ENCODE data around the gene RASD1. TPM values are rescaled to one million over a fixed set of nuclear protein-coding genes. Genes with fewer than 3 reads are reported as not detected.

The RASD1 gene
- total and polyA plus RNA-seq, 2 of the 4 experiments (the other 2 are of a cell fraction), result 0.54 to 1.8 TPM

DNA sequence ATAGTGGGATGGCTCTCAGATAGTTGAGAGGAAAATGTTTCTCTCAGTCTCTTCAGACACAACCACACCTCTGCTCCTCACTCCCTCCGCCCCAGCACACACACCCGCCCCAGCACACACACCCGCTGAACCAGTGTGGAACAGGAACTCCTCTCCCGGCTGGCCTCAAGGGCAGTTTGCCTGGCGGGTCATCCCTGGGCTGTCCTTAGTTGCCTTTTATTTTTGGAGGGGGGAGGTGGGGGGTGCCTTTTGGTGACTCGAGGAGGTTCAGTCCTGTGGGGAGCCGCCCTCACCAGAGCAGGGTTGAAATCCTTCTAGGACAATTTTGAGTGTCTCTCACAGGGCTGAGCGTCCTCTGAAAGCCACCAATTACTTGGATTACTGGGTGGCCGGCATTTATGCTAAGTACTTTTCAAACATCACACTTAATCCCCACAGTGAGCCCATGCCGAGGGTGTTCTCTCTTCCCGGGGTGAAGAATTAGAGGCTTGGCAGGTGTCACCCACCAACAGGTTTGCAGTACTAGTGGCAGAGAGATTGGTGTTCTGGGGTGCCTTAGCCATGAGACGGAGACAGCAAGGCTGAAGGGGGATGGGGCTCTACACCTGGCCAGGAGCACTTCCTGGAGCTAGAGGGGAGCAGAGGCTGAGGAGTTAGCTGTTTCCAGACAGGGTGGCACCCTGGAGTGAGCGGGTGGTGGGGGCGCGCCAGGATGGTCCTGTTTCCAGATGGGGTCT lies 2.8 kb downstream of the RASD1 start (continued):
- no peak for TF ChIP-seq RCOR1 (IDR thresholded peaks at IDR 0.05; ENCODE audit: insufficient replicate concordance, low read length)

DNA sequence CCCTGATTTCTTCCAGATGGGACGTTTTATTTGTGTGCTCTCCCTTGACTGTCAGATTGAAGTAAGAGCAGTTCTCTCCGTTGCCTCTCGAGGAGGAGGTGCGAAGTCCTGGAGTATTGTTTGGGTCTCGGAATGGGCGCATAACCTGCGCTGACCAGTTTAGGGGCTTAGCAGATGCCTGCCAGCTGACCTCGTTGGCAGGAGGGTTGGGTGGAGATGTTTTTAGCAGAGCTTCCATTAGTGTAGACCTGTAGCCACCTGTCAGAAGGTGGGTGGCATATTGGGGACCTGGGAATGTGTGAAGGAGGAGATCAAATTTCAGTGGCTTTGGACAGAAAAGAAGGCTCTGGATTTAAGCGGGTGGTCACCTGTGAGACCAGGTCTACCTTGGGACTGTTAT lies 3.6 kb downstream of the RASD1 start:
- H2BK15ac ChIP-seq (ENCODE audit: low read depth, low read length), result no peak overlapping the region
- peaks cover 11 to 28% of the 10 kb centered on the region in 2 experiments; a peak in 3 of 4 replicates for H3K79me1 ChIP-seq (ENCODE audit: low read depth in 1 of 2, low read length in 2 of 2)
- dilution Hi-C loops (cut with HindIII; ENCODE audit: low sequenced_read_pairs, unreplicated experiment), result no loop called here
- no peak for ATAC-seq (ENCODE audit: low read depth)
- no peak overlapping the region for H3K4me2 ChIP-seq (ENCODE audit: low read depth, low read length)
- H3K4me3 ChIP-seq (ENCODE audit: insufficient read depth, low read depth, low read length), result no peak overlapping the region
- 100% methylated on average over 3 of the region's 9 CpGs; no CpG with 5 or more reads in 1 of the 2 experiments for WGBS, 2 experiments (ENCODE audit: extremely low coverage in 2 of 2, insufficient read length in 1 of 2)
- H2BK20ac ChIP-seq (ENCODE audit: low read depth, low read length), result no peak overlapping the region
- peaks cover 27% of the 10 kb centered on the region for H3K36me3 ChIP-seq (ENCODE audit: control insufficient read depth, insufficient read depth, low read length)
- intact Hi-C loops (cut with micrococcal nuclease), result no loop called here
- H3K4me1 ChIP-seq (ENCODE audit: control insufficient read depth, insufficient read depth, low read length), result peaks cover 7% of the 10 kb centered on the region; the same call in 1 of the 2 replicates
- H3K9me3 ChIP-seq (ENCODE audit: control insufficient read depth, insufficient read depth, low read length), result no peaks in the 10 kb centered on the region; the same call in 1 of the 2 replicates
- H4K5ac ChIP-seq (ENCODE audit: low read depth, low read length), result no peak overlapping the region
- CTCF ChIA-PET, result no interaction called here
- H3K27ac ChIP-seq (ENCODE audit: insufficient read depth, low read length), result no peak overlapping the region
- no peak overlapping the region for H3K9ac ChIP-seq (ENCODE audit: low read depth, low read length)
- no peak overlapping the region for H2AK5ac ChIP-seq (ENCODE audit: low read depth, low read length)
- no peak overlapping the region for H3K18ac ChIP-seq (ENCODE audit: low read depth, low read length)
- H3K14ac ChIP-seq (replicated peaks; ENCODE audit: low read depth, low read length), result no peak overlapping the region
- TF ChIP-seq SMC3 (IDR thresholded peaks at IDR 0.05; ENCODE audit: low read depth, low read length), result no peak
- TF ChIP-seq, protein P1, sequence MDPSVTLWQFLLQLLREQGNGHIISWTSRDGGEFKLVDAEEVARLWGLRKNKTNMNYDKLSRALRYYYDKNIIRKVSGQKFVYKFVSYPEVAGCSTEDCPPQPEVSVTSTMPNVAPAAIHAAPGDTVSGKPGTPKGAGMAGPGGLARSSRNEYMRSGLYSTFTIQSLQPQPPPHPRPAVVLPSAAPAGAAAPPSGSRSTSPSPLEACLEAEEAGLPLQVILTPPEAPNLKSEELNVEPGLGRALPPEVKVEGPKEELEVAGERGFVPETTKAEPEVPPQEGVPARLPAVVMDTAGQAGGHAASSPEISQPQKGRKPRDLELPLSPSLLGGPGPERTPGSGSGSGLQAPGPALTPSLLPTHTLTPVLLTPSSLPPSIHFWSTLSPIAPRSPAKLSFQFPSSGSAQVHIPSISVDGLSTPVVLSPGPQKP (IDR thresholded peaks at IDR 0.05; ENCODE audit: borderline replicate concordance, low read depth, low read length), result no peak
- TF ChIP-seq CEBPB (IDR thresholded peaks at IDR 0.05; ENCODE audit: low read depth, low read length), result no peak
- TF ChIP-seq BHLHE40 (IDR thresholded peaks at IDR 0.05; ENCODE audit: low read depth, low read length), result no peak
- no peak for TF ChIP-seq FOS (IDR thresholded peaks at IDR 0.05; ENCODE audit: low read depth, low read length)
- TF ChIP-seq, protein P2, sequence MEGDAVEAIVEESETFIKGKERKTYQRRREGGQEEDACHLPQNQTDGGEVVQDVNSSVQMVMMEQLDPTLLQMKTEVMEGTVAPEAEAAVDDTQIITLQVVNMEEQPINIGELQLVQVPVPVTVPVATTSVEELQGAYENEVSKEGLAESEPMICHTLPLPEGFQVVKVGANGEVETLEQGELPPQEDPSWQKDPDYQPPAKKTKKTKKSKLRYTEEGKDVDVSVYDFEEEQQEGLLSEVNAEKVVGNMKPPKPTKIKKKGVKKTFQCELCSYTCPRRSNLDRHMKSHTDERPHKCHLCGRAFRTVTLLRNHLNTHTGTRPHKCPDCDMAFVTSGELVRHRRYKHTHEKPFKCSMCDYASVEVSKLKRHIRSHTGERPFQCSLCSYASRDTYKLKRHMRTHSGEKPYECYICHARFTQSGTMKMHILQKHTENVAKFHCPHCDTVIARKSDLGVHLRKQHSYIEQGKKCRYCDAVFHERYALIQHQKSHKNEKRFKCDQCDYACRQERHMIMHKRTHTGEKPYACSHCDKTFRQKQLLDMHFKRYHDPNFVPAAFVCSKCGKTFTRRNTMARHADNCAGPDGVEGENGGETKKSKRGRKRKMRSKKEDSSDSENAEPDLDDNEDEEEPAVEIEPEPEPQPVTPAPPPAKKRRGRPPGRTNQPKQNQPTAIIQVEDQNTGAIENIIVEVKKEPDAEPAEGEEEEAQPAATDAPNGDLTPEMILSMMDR (conservative IDR thresholded peaks at IDR 0.05; ENCODE audit: low read depth, low read length), result no peak
- TF ChIP-seq RFX5 (IDR thresholded peaks at IDR 0.05; ENCODE audit: low read depth, low read length), result no peak
- TF ChIP-seq RCOR1 (IDR thresholded peaks at IDR 0.05; ENCODE audit: insufficient replicate concordance, low read length), result no peak
- no peak overlapping the region for H2AFZ ChIP-seq (replicated peaks; ENCODE audit: low read length, poor library complexity)
- no peak overlapping the region for H2BK120ac ChIP-seq (ENCODE audit: low read depth, low read length)
- POLR2A ChIA-PET (ENCODE audit: unreplicated experiment), result no interaction called here
- no peak overlapping the region for H2BK5ac ChIP-seq (ENCODE audit: low read depth, low read length, poor library complexity, severe bottlenecking)
- no peak overlapping the region for H4K91ac ChIP-seq (ENCODE audit: insufficient read depth, low read depth, low read length)
- H2AK9ac ChIP-seq (replicated peaks; ENCODE audit: low read depth, low read length, poor library complexity), result no peak overlapping the region
- peaks cover 15% of the 10 kb centered on the region for H4K20me1 ChIP-seq (ENCODE audit: insufficient read depth, low read length)
- H3K27me3 ChIP-seq (ENCODE audit: control insufficient read depth, insufficient read depth, low read length), result no peaks in the 10 kb centered on the region
- no peak overlapping the region for H3K56ac ChIP-seq (ENCODE audit: extremely low read depth, insufficient read depth, low read length)
- H3K23ac ChIP-seq (ENCODE audit: low read depth, low read length), result no peak overlapping the region
- H4K8ac ChIP-seq (ENCODE audit: low read depth in 2 of 2, low read length in 2 of 2), result no peak overlapping the region
- in situ Hi-C loops (cut with MboI; ENCODE audit: low sequenced_read_pairs), result no loop called here
- no peak for DNase-seq
- H3K9me1 ChIP-seq (ENCODE audit: insufficient read depth, low read length), result 0 out of 2 replicates have a peak, but pooled peaks cover 2% of the 10 kb centered on the region
- BruUV-seq (replicated peaks), result no TSS peak
- H3K4ac ChIP-seq (ENCODE audit: low read depth, low read length), result no peak overlapping the region
